Epithelial cell of esophagus (primary cell): ENCODE measurements around the gene RBMS3.

ENCODE experiments used
- DNase-seq: peaks from one replicate; pipeline ENCODE4 v3.0.0; 2010; ENCODE audit warnings: low read depth
- H3K4me3 ChIP-seq: 2 replicates; pipeline ENCODE4 v1.5.1; 2011; ENCODE audit warnings: mild to moderate bottlenecking, low read length, control low read depth
- TF ChIP-seq, protein P1 (sequence below): IDR thresholded peaks from 2 replicates; pipeline ENCODE4 v1.5.1; 2011; ENCODE audit warnings: low read depth, mild to moderate bottlenecking, low read length, control low read depth, inconsistent platforms; ENCODE audit not compliant: insufficient read depth; ENCODE audit errors: missing control alignments

RBMS3 gene

GRCh38 chr3:29311795-29312194 lies 30.9 kb downstream of the RBMS3 start:
- no peak overlapping the region for H3K4me3 ChIP-seq
- no peak for DNase-seq
- TF ChIP-seq, protein P1, sequence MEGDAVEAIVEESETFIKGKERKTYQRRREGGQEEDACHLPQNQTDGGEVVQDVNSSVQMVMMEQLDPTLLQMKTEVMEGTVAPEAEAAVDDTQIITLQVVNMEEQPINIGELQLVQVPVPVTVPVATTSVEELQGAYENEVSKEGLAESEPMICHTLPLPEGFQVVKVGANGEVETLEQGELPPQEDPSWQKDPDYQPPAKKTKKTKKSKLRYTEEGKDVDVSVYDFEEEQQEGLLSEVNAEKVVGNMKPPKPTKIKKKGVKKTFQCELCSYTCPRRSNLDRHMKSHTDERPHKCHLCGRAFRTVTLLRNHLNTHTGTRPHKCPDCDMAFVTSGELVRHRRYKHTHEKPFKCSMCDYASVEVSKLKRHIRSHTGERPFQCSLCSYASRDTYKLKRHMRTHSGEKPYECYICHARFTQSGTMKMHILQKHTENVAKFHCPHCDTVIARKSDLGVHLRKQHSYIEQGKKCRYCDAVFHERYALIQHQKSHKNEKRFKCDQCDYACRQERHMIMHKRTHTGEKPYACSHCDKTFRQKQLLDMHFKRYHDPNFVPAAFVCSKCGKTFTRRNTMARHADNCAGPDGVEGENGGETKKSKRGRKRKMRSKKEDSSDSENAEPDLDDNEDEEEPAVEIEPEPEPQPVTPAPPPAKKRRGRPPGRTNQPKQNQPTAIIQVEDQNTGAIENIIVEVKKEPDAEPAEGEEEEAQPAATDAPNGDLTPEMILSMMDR = no peak

DNA sequence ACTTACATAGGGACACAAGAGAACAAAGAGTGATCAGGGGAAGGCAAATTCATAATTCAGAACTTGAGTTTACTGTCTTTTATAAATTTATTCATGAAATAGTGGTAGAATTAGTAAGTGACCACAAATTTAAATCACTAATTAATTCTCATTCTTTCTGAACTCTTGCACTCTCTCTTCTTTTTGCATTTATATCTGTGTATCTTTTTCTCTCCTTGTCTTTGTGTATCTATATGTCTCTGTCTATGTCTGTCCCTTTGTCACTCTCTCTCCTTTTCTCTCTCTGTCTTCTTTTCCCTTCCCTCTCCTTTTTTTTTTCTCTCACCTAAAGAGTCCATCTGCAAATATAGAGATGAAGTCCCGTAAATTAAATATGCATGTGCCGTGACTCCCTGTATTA lies 31.5 kb downstream of the RBMS3 start:
- no peak for DNase-seq
- TF ChIP-seq, protein P1 = no peak
- no peak overlapping the region for H3K4me3 ChIP-seq

GRCh38 chr3:29312960-29313452 lies 32.1 kb downstream of the RBMS3 start:
- H3K4me3 ChIP-seq = no peak overlapping the region
- TF ChIP-seq, protein P1 = no peak
- DNase-seq = no peak

- no peak overlapping the region for H3K4me3 ChIP-seq
- DNase-seq = no peak
- TF ChIP-seq, protein P1 = no peak
Observed at GRCh38 chr3:29313981-29314726, 33.3 kb downstream of the RBMS3 start.

DNA sequence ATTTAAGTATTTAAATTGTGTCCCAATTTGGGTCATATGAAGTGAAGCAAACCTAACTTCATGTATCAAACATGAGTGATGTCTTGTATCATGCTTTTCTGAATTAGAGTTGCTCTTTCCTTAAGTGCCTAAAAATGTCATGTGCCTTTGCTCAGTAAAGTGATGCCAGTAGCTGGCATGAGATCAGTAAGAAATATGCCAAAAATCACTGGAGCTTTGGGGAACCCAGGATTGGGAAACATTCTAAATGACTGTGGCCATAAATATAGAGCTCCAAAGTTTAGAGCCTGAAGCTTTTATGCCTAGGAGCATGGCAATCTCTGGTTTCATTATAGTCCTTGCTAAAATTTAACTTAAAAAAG lies 33.8 kb downstream of the RBMS3 start:
- DNase-seq = no peak
- TF ChIP-seq, protein P1 = no peak
- no peak overlapping the region for H3K4me3 ChIP-seq

- DNase-seq = peak; percentile 38
- TF ChIP-seq, protein P1 = no peak
- no peak overlapping the region for H3K4me3 ChIP-seq
Observed at GRCh38 chr3:29317659-29318173, 36.8 kb downstream of the RBMS3 start.

- DNase-seq = no peak
- TF ChIP-seq, protein P1 = no peak
- H3K4me3 ChIP-seq = no peak overlapping the region
Observed at GRCh38 chr3:29318251-29318650, 37.4 kb downstream of the RBMS3 start.
